HepG2 (cell line): ENCODE measurements around the gene ACSM3. TPM values are rescaled to one million over a fixed set of nuclear protein-coding genes. Genes with fewer than 3 reads are reported as not detected.

Experiments used
- CBX2 ChIP-seq, 2 experiments: fragments of 200-600 bp in 1 of 2; sonication (generic); formaldehyde crosslinking in 1 of 2; IDR thresholded peaks; 2 replicates each; pipeline versions ENCODE4 v1.7.0 to v1.8.1; 2018 to 2022; ENCODE audit warnings: low read depth in 2 of 2, low read length in 1 of 2, mild to moderate bottlenecking in 1 of 2, missing genetic modification reagents in 1 of 2
- CEBPB ChIP-seq: IDR thresholded peaks from 2 replicates; pipeline ENCODE4 v1.6.1; 2011; ENCODE audit warnings: low read depth, low read length, improper control_type of control experiment, borderline replicate concordance
- CHD2 ChIP-seq: IDR thresholded peaks from 2 replicates; pipeline ENCODE4 v1.6.1; 2011; ENCODE audit warnings: low read depth, low read length, improper control_type of control experiment
- HNF4G ChIP-seq, 2 experiments: sonication (generic) in 1 of 2; formaldehyde crosslinking in 1 of 2; IDR thresholded peaks; 2 replicates each; pipeline versions ENCODE4 v1.4.0 to v1.6.1; 2011 to 2020; ENCODE audit warnings: borderline replicate concordance in 2 of 2, low read depth in 2 of 2, mild to moderate bottlenecking in 2 of 2, low read length in 1 of 2, missing genetic modification reagents in 1 of 2, moderate library complexity in 1 of 2
- ISL2 ChIP-seq: sonication (generic); formaldehyde crosslinking; IDR thresholded peaks from 2 replicates; pipeline ENCODE4 v1.5.0; 2020; ENCODE audit warnings: missing genetic modification reagents
- MAFF ChIP-seq: IDR thresholded peaks from 2 replicates; pipeline ENCODE4 v1.6.1; 2011; ENCODE audit warnings: low read depth, low read length, improper control_type of control experiment
- MZF1 ChIP-seq: sonication (generic); formaldehyde crosslinking; IDR thresholded peaks from 2 replicates; pipeline ENCODE4 v1.8.1; 2023; ENCODE audit warnings: mild to moderate bottlenecking, missing genetic modification reagents, borderline replicate concordance
- RXRA ChIP-seq: sonication (generic); formaldehyde crosslinking; IDR thresholded peaks from 2 replicates; pipeline ENCODE4 v1.5.1; 2020; ENCODE audit warnings: missing genetic modification reagents
- SETDB1 ChIP-seq: sonication (generic); formaldehyde crosslinking; IDR thresholded peaks from 2 replicates; pipeline ENCODE4 v1.5.1; 2020; ENCODE audit warnings: missing genetic modification reagents, mild to moderate bottlenecking, borderline replicate concordance
- SMYD3 ChIP-seq: sonication (generic); formaldehyde crosslinking; IDR thresholded peaks from 2 replicates; pipeline ENCODE4 v1.8.1; 2023; ENCODE audit warnings: mild to moderate bottlenecking, missing genetic modification reagents
- TBX3 ChIP-seq: fragments of 450-650 bp; IDR thresholded peaks from 2 replicates; pipeline ENCODE4 v1.6.1; 2017; ENCODE audit warnings: antibody characterized with exemption, mild to moderate bottlenecking, inconsistent platforms, borderline replicate concordance
- TP53 ChIP-seq: sonication (generic); formaldehyde crosslinking; conservative IDR thresholded peaks from 2 replicates; pipeline ENCODE4 v1.4.0; 2020; ENCODE audit warnings: missing genetic modification reagents
- XBP1 ChIP-seq: sonication (generic); formaldehyde crosslinking; IDR thresholded peaks from 2 replicates; pipeline ENCODE4 v1.5.0; 2020; ENCODE audit warnings: missing genetic modification reagents
- ZBED4 ChIP-seq: sonication (generic); formaldehyde crosslinking; IDR thresholded peaks from 2 replicates; pipeline ENCODE4 v1.4.0; 2020; ENCODE audit warnings: missing genetic modification reagents, borderline replicate concordance
- ZNF251 ChIP-seq: sonication (generic); formaldehyde crosslinking; IDR thresholded peaks from 2 replicates; pipeline ENCODE4 v1.9.0; 2021; ENCODE audit warnings: mild to moderate bottlenecking, missing genetic modification reagents
- ZNF451 ChIP-seq: sonication (generic); formaldehyde crosslinking; IDR thresholded peaks from 2 replicates; pipeline ENCODE4 v1.5.0; 2020; ENCODE audit warnings: mild to moderate bottlenecking, missing genetic modification reagents
- ZNF552 ChIP-seq: sonication (generic); formaldehyde crosslinking; IDR thresholded peaks from 2 replicates; pipeline ENCODE4 v1.9.0; 2022; ENCODE audit warnings: missing genetic modification reagents, mild to moderate bottlenecking, borderline replicate concordance
- ZNF570 ChIP-seq: sonication (generic); formaldehyde crosslinking; IDR thresholded peaks from 2 replicates; pipeline ENCODE4 v1.4.0; 2020; ENCODE audit warnings: mild to moderate bottlenecking, missing genetic modification reagents, borderline replicate concordance
- ZNF740 ChIP-seq: sonication (generic); formaldehyde crosslinking; IDR thresholded peaks from 2 replicates; pipeline ENCODE4 v1.4.0; 2020; ENCODE audit warnings: missing genetic modification reagents
- ZSCAN21 ChIP-seq: sonication (generic); formaldehyde crosslinking; IDR thresholded peaks from 2 replicates; pipeline ENCODE4 v1.8.0; 2022; ENCODE audit warnings: mild to moderate bottlenecking, missing genetic modification reagents, moderate library complexity, borderline replicate concordance
- polyA plus RNA-seq, 8 experiments: library from polyadenylated mRNA; depleted of rRNA in 3 of 8; stranded (reverse) in 7 of 8; unstranded in 1 of 8; fragments of >200 nt; fragmentation: Illumina TruSeq in 4 of 8; extraction: Trizol in 4 of 8; gene quantifications; 2 replicates each; pipeline versions ENCODE4 v1.2.1 to v1.2.3, GENCODE V29; 2011 to 2016; ENCODE audit warnings: low read depth in 4 of 8, missing spikeins in 1 of 8, mixed read lengths in 1 of 8; ENCODE audit not compliant: insufficient read depth in 1 of 8
- total RNA-seq, 5 experiments: library from RNA; depleted of rRNA; stranded (reverse); fragments of >200 nt; fragmentation: Illumina TruSeq; extraction: Trizol; gene quantifications; 2 replicates each; pipeline ENCODE4 v1.2.3, GENCODE V29; 2016; ENCODE audit warnings: low read depth in 1 of 5

ACSM3 gene
- total and polyA plus RNA-seq, 2 of the 13 experiments (the other 11 are each of a cell fraction or from before 2014, with no cell fraction given) = 74.0 to 108 TPM

GRCh38 chr16:20806168-20807050 is 42.6 kb downstream of the ACSM3 start, which contains the start of the genes ERI2 and REXO5 (continued):
- TF ChIP-seq ZNF451 (peak; percentile 97), ZNF251 (CRISPR knock-in tag) (peak; percentile 85; the same call in 1 of the 2 replicates), SETDB1 (no peak), ZNF570 (CRISPR knock-in tag) (peak; percentile 98; the same call in 1 of the 2 replicates), MAFF (0 out of 2 replicates have a peak, but pooled peaks have one; percentile 6), XBP1 (peak; percentile 55; the same call in 1 of the 2 replicates), CHD2 (peak; percentile 86), MZF1 (peak; percentile 97), HNF4G (IDR thresholded peaks at IDR 0.05; ENCODE audit: borderline replicate concordance, low read depth, low read length) (peak; percentile 4; the same call in 1 of the 2 replicates), HNF4G (CRISPR knock-in tag; IDR thresholded peaks at IDR 0.05; ENCODE audit: borderline replicate concordance, low read depth) (peak; percentile 79; the same call in 1 of the 2 replicates), ZBED4 (CRISPR knock-in tag) (peak; percentile 81; the same call in 1 of the 2 replicates), TBX3 (peak; percentile 9; the same call in 1 of the 2 replicates), TP53 (no peak), CEBPB (no peak), SMYD3 (CRISPR knock-in tag) (peak; percentile 99), RXRA (peak; percentile 89), ZNF552 (CRISPR knock-in tag) (peak; percentile 97), CBX2 (IDR thresholded peaks at IDR 0.05; ENCODE audit: low read depth, low read length) (no peak), CBX2 (CRISPR knock-in tag; IDR thresholded peaks at IDR 0.05; ENCODE audit: low read depth) (no peak), ZNF740 (CRISPR knock-in tag) (peak; percentile 76; the same call in 1 of the 2 replicates), ZSCAN21 (CRISPR knock-in tag) (peak; percentile 91), ISL2 (peak; percentile 75)
